HepG2 (cell line): ENCODE results near the gene TARM1.

Source experiments
- KAT7 ChIP-seq: IDR thresholded peaks from 2 replicates; pipeline ENCODE4 v1.6.1; 2018; ENCODE audit warnings: borderline replicate concordance, missing compliant biosample characterization
- MXI1 ChIP-seq: IDR thresholded peaks from 3 replicates; pipeline ENCODE4 v1.6.1; 2012; ENCODE audit warnings: low read depth, low read length, inconsistent platforms, borderline replicate concordance
- ZNF713 ChIP-seq: sonication (generic); formaldehyde crosslinking; IDR thresholded peaks from 2 replicates; pipeline ENCODE4 v1.4.0; 2020; ENCODE audit warnings: mild to moderate bottlenecking, missing genetic modification reagents
- ZNF776 ChIP-seq: sonication (generic); formaldehyde crosslinking; IDR thresholded peaks from 2 replicates; pipeline ENCODE4 v1.4.0; 2020; ENCODE audit warnings: mild to moderate bottlenecking, missing genetic modification reagents
- TF ChIP-seq, protein P1 (sequence below): sonication (generic); formaldehyde crosslinking; IDR thresholded peaks from 2 replicates; pipeline ENCODE4 v1.8.1; 2022; ENCODE audit warnings: low read depth, mild to moderate bottlenecking, missing genetic modification reagents

DNA sequence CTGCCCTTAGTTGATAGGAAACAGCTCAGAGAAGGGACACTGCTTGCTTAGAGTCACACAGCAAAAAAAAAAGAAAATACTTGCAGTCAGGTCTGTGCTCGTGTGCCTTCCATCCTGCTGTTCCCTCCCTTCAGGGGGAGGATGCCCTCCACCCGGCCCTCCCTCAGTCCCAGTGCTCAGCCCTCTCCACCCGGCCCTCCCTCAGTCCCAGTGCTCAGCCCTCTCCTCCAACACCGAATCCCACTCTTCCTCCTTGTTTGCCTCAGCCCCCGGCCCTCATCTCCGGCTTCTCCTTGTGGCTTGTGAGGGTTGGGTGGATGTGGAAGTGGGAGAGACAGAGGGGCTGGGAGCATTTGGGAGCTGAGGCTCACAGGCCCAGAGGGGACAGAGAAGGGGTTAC lies 28.5 kb upstream of the TARM1 start:
- TF ChIP-seq KAT7 (CRISPR knock-in tag), result no peak
- no peak for TF ChIP-seq ZNF713 (CRISPR knock-in tag)
- TF ChIP-seq ZNF776 (CRISPR knock-in tag), result no peak
- TF ChIP-seq, protein P1, sequence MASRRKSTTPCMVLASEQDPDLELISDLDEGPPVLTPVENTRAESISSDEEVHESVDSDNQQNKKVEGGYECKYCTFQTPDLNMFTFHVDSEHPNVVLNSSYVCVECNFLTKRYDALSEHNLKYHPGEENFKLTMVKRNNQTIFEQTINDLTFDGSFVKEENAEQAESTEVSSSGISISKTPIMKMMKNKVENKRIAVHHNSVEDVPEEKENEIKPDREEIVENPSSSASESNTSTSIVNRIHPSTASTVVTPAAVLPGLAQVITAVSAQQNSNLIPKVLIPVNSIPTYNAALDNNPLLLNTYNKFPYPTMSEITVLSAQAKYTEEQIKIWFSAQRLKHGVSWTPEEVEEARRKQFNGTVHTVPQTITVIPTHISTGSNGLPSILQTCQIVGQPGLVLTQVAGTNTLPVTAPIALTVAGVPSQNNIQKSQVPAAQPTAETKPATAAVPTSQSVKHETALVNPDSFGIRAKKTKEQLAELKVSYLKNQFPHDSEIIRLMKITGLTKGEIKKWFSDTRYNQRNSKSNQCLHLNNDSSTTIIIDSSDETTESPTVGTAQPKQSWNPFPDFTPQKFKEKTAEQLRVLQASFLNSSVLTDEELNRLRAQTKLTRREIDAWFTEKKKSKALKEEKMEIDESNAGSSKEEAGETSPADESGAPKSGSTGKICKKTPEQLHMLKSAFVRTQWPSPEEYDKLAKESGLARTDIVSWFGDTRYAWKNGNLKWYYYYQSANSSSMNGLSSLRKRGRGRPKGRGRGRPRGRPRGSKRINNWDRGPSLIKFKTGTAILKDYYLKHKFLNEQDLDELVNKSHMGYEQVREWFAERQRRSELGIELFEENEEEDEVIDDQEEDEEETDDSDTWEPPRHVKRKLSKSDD, result no peak
- no peak for TF ChIP-seq MXI1
